Measurements from ENCODE around the gene PXDC1.

DNA sequence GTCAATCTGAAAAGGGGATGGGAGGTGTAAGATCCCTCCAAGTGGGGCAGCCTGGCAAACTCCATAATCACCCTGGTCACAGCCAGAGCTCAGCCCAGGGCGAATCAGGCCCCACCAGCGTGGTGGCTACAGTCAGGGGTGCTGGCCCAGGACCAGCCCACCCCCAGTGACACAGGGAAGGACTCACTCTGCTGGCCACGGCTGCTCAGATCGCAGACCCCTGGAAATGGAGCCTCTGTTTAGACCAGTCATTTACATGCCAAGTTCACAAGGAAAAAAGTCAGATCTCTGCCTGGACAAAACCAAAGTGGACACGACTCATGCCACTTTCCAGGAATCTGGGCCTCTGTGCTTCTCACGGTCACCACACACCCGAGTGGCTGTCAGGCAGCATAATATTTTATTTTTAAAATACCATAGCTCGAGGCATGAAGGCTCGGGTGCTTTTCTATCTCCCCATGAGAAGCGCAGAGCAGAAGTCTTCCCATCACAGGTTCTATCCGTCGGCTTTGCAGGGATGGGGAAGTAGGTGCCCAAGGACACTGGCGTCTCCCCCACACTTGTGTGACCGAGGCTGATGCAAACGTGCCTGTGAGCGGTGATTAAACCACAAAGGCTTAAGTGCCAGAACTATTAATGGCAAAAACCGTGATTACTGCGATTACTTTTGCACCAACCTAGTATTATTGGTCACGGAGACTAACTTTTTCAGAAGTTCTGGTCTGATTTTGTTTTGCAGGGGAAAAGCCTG is 13.0 kb downstream of the PXDC1 start:
- TF ChIP-seq, protein P1, sequence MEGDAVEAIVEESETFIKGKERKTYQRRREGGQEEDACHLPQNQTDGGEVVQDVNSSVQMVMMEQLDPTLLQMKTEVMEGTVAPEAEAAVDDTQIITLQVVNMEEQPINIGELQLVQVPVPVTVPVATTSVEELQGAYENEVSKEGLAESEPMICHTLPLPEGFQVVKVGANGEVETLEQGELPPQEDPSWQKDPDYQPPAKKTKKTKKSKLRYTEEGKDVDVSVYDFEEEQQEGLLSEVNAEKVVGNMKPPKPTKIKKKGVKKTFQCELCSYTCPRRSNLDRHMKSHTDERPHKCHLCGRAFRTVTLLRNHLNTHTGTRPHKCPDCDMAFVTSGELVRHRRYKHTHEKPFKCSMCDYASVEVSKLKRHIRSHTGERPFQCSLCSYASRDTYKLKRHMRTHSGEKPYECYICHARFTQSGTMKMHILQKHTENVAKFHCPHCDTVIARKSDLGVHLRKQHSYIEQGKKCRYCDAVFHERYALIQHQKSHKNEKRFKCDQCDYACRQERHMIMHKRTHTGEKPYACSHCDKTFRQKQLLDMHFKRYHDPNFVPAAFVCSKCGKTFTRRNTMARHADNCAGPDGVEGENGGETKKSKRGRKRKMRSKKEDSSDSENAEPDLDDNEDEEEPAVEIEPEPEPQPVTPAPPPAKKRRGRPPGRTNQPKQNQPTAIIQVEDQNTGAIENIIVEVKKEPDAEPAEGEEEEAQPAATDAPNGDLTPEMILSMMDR (IDR thresholded peaks at IDR 0.05), result no peak
- TF ChIP-seq POLR2A (IDR thresholded peaks at IDR 0.05), result no peak

Data from lower leg skin (tissue), 3 donors.